Sigmoid colon (tissue), 7 donors: ENCODE data around the gene GLB1L3. TPM values are rescaled to one million over a fixed set of nuclear protein-coding genes. Genes with fewer than 3 reads are reported as not detected.
A peak's percentile ranks its signal among the peaks of the same experiment; 100 is the strongest.

ENCODE experiments used
- DNase-seq: peaks from one replicate; pipeline ENCODE4 v3.0.0-alpha.2; 2019
- H3K27ac ChIP-seq, 4 donors: fragments of 200-600 bp; sonication (generic); one replicate each; pipeline ENCODE4 v1.5.1; 2016 to 2019; ENCODE audit warnings: mild to moderate bottlenecking in 1 of 4
- H3K27me3 ChIP-seq, 3 donors: fragments of 200-600 bp; sonication (generic); one replicate each; pipeline ENCODE4 v1.5.1; 2019; ENCODE audit warnings: mild to moderate bottlenecking in 1 of 3
- H3K36me3 ChIP-seq, 4 donors: fragments of 200-600 bp; sonication (generic); one replicate each; pipeline ENCODE4 v1.5.1; 2016 to 2019
- H3K4me1 ChIP-seq, 4 donors: fragments of 200-600 bp; sonication (generic); one replicate each; pipeline ENCODE4 v1.5.1; 2017 to 2019
- H3K4me3 ChIP-seq, 4 donors: fragments of 200-600 bp; sonication (generic); one replicate each; pipeline ENCODE4 v1.5.1; 2017 to 2019; ENCODE audit warnings: mild to moderate bottlenecking in 2 of 4, moderate library complexity in 1 of 4
- H3K9me3 ChIP-seq, 4 donors: fragments of 200-600 bp in 3 of 4; sonication (generic) in 3 of 4; one replicate each; pipeline versions ENCODE4 v1.5.1 to v1.6.1; 2013 to 2019
- CTCF ChIP-seq, 4 experiments: fragments of 450-650 bp in 3 of 4; fragments of 200-600 bp in 1 of 4; IDR thresholded peaks; one replicate each; pipeline ENCODE4 v1.5.1; 2016 to 2019; ENCODE audit warnings: antibody characterized with exemption in 4 of 4, mild to moderate bottlenecking in 3 of 4, moderate library complexity in 2 of 4
- EP300 ChIP-seq, 4 donors: sonication (generic); formaldehyde crosslinking; IDR thresholded peaks; one replicate each; pipeline ENCODE4 v1.6.1; 2017; ENCODE audit warnings: antibody characterized with exemption in 4 of 4
- POLR2A ChIP-seq, 2 donors: fragments of 450-650 bp; IDR thresholded peaks; one replicate each; pipeline ENCODE4 v1.6.1; 2016; ENCODE audit warnings: antibody characterized with exemption in 2 of 2, mild to moderate bottlenecking in 2 of 2, moderate library complexity in 2 of 2
- POLR2AphosphoS5 ChIP-seq, 4 donors: sonication (generic); formaldehyde crosslinking; IDR thresholded peaks; one replicate each; pipeline ENCODE4 v1.6.1; 2017; ENCODE audit warnings: antibody characterized with exemption in 4 of 4
- WGBS, 2 donors: extraction: QIAGEN DNeasy Blood & Tissue Kit; methylation state at CpG; one replicate each; pipeline ENCODE4 v1.1.7; 2013; 5-methylcytosine and 5-hydroxymethylcytosine counted together
- intact Hi-C: fragments of 100-400 bp; cut with DNase I; formaldehyde crosslinking; loops from one replicate; pipeline ENCODE4 v1.15.1; 2023
- polyA plus RNA-seq, 3 donors: library from polyadenylated mRNA; stranded (reverse); fragments of 200-250 nt; gene quantifications; one replicate each; pipeline ENCODE4 v1.2.3, GENCODE V29; 2013
- total RNA-seq, 4 donors: library from RNA; depleted of rRNA; stranded (reverse); fragments of >200 nt; gene quantifications; one replicate each; pipeline ENCODE4 v1.1.0, GENCODE V29; 2016
- donor health status: healthy with polysubstance abuse.
- donor health status: Bipolar disorder and iron deficiency.
- donor health status: healthy.

GLB1L3 gene
- total and polyA plus RNA-seq, 7 donors: 0.25 to 8.9 (median 1.1) TPM; not detected in 2

GRCh38 chr11:134350381-134350780 is 74.2 kb downstream of the GLB1L3 start:
- WGBS, 2 donors: 94 to 95% methylated on average over 9 of the region's 9 CpGs
- H3K9me3 ChIP-seq: no peaks in the 10 kb centered on the region
- intact Hi-C loops: no loop called here
- no peak for DNase-seq
- TF ChIP-seq POLR2A (IDR thresholded peaks at IDR 0.05) (no peak), POLR2AphosphoS5 (IDR thresholded peaks at IDR 0.05) (no peak), EP300 (IDR thresholded peaks at IDR 0.05) (no peak), CTCF (IDR thresholded peaks at IDR 0.05) (no peak)
- peaks cover 0 to 32% (median 0%) of the 10 kb centered on the region in 4 donors for H3K36me3 ChIP-seq
- H3K27ac ChIP-seq: no peak overlapping the region
- peaks cover 0 to 13% (median 3%) of the 10 kb centered on the region in 4 donors for H3K4me1 ChIP-seq
- no peaks in the 10 kb centered on the region for H3K27me3 ChIP-seq
- H3K4me3 ChIP-seq: no peak overlapping the region

- no peak overlapping the region for H3K4me3 ChIP-seq
- peaks cover 3 to 30% (median 8%) of the 10 kb centered on the region in 4 donors for H3K4me1 ChIP-seq
- no peak overlapping the region for H3K27ac ChIP-seq
- TF ChIP-seq POLR2A (IDR thresholded peaks at IDR 0.05): no peak
- no peak for TF ChIP-seq CTCF (IDR thresholded peaks at IDR 0.05)
- TF ChIP-seq EP300 (IDR thresholded peaks at IDR 0.05): no peak
- TF ChIP-seq POLR2AphosphoS5 (IDR thresholded peaks at IDR 0.05): no peak
- intact Hi-C loops: no loop called here
- no peak for DNase-seq
- H3K36me3 ChIP-seq: peaks cover 0 to 39% (median 2%) of the 10 kb centered on the region in 4 donors
- no peaks in the 10 kb centered on the region for H3K9me3 ChIP-seq
- H3K27me3 ChIP-seq: no peaks in the 10 kb centered on the region
- WGBS, 2 donors: 91 to 93% methylated on average over 2 of the region's 2 CpGs
Observed at GRCh38 chr11:134352111-134352510, 75.9 kb downstream of the GLB1L3 start.

- H3K27me3 ChIP-seq: no peaks in the 10 kb centered on the region
- WGBS, 2 donors: 70 to 84% methylated on average over 2 of the region's 2 CpGs
- no peak for DNase-seq
- no peak overlapping the region for H3K4me3 ChIP-seq
- H3K27ac ChIP-seq: peak overlapping the region in 3 of 4 donors; percentile 71 to 80 (median 73)
- H3K4me1 ChIP-seq: peaks cover 3 to 38% (median 8%) of the 10 kb centered on the region in 4 donors
- TF ChIP-seq POLR2A (IDR thresholded peaks at IDR 0.05): no peak
- TF ChIP-seq POLR2AphosphoS5 (IDR thresholded peaks at IDR 0.05): peak in 2 of 4 donors; percentile 2 to 9
- no peak for TF ChIP-seq EP300 (IDR thresholded peaks at IDR 0.05)
- no peak for TF ChIP-seq CTCF (IDR thresholded peaks at IDR 0.05)
- intact Hi-C loops: no loop called here
- no peaks in the 10 kb centered on the region for H3K9me3 ChIP-seq
- H3K36me3 ChIP-seq: peaks cover 0 to 49% (median 6%) of the 10 kb centered on the region in 4 donors
Observed at GRCh38 chr11:134355136-134355535, 79.0 kb downstream of the GLB1L3 start.

GRCh38 chr11:134355656-134356055 is 79.5 kb downstream of the GLB1L3 start:
- H3K4me1 ChIP-seq: peaks cover 3 to 43% (median 8%) of the 10 kb centered on the region in 4 donors
- TF ChIP-seq EP300 (IDR thresholded peaks at IDR 0.05) (peak in 3 of 4 donors; percentile 59 to 97 (median 75)), POLR2A (IDR thresholded peaks at IDR 0.05) (no peak), POLR2AphosphoS5 (IDR thresholded peaks at IDR 0.05) (peak; percentile 67 to 95 (median 78)), CTCF (IDR thresholded peaks at IDR 0.05) (no peak)
- H3K4me3 ChIP-seq: no peak overlapping the region
- H3K9me3 ChIP-seq: no peaks in the 10 kb centered on the region
- H3K36me3 ChIP-seq: peaks cover 0 to 44% (median 6%) of the 10 kb centered on the region in 4 donors
- H3K27me3 ChIP-seq: no peaks in the 10 kb centered on the region
- 85 to 92% methylated on average over 5 of the region's 5 CpGs for WGBS, 2 donors
- intact Hi-C loops: no loop called here
- DNase-seq: peak; percentile 64
- peak overlapping the region in 3 of 4 donors; percentile 71 to 80 (median 73) for H3K27ac ChIP-seq
